ENCODE data around the gene CFDP1.

Gene CFDP1

DNA sequence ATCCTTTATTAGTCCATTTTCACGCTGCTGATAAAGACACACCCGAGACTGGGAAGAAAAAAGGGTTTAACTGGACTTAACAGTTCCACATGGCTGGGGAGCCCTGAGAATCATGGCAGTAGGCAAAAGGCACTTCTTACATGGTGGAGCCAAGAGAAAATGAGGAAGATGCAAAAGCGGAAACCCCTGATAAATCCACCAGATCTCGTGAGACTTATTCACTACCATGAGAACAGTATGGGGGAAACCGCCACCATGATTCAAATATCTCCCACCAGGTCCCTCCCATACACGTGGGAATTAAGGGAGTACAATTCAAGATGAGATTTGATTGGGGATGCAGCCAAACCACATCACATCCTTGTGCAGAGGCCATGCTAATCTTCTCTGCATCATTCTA, 146.9 kb downstream of the CFDP1 start:
- Histone ChIP-seq H3K4me3 (ENCODE audit: low read depth, low read length) (no peak overlapping the region), H3K36me3 (ENCODE audit: control insufficient read depth in 2 of 2, insufficient read depth in 1 of 2, low read length in 2 of 2) (peaks cover 0 to 10% of the 10 kb centered on the region in 2 experiments; a peak in 1 of 3 replicates), H3K27ac (ENCODE audit: extremely low read depth, low read depth, low read length) (no peak overlapping the region), H3K4me1 (ENCODE audit: control insufficient read depth, insufficient read depth, low read length) (no peaks in the 10 kb centered on the region), H3K9me3 (ENCODE audit: control insufficient read depth, insufficient read depth, low read depth, low read length) (no peaks in the 10 kb centered on the region)
- TF ChIP-seq ZNF248 (tag by site-specific recombination; IDR thresholded peaks at IDR 0.05) (no peak), ZNF433 (tag by site-specific recombination; IDR thresholded peaks at IDR 0.05; ENCODE audit: low read depth) (no peak), PRDM10 (tag by site-specific recombination; IDR thresholded peaks at IDR 0.05) (no peak), ELK4 (IDR thresholded peaks at IDR 0.05; ENCODE audit: borderline replicate concordance, low read depth, low read length) (no peak), PRDM6 (tag by site-specific recombination; IDR thresholded peaks at IDR 0.05) (no peak)
- ChIA-PET CTCF (interaction anchor here (0.6 kb wide), 1 partner anchor 74 kb away, joined by 3 read pairs; no protein-coding TSS in a partner anchor), POLR2A (no interaction called here)

DNA sequence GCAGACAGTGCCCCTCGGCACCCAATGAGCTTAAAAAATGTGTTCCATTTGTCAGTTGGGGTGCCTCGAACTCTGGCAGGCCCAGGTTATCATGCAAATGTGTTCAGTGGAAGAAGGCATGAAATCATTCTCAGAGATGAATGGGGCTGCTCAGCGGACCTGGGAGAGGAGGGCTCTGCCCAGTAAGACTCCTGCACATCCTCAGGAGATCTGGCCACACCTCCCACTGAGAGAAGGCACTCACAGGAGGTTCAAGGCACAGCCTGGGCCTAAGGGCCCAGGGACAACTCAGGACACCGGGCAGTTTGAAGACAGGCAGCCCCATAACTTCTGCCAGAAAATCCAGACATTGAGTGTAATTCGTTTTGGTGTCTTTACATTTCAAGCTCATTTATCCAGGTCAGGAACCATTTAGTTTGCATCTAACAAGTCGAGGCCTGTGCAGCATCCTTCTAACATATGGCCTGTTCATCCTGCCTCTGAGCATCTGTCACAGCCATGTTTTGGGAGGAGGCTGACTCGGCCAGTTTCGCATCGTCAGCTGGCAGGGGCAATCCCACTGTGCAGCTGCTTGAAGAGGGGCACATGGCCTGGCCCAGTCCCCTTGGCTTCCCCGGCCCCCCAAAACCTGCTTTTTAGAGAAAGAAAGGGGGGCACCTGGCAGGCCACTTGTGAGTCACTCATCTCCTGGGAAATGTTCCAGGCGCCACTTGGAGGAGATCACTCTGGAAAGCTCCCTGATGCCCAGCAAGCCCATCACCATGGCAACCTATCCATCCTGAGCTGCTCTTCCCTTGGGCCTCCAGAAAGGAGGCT, 150.6 kb downstream of the CFDP1 start:
- Histone ChIP-seq H3K36me3 (ENCODE audit: control insufficient read depth in 2 of 2, insufficient read depth in 1 of 2, low read length in 2 of 2) (no peaks in the 10 kb centered on the region), H3K9me3 (ENCODE audit: control insufficient read depth, insufficient read depth, low read depth, low read length) (no peaks in the 10 kb centered on the region), H3K4me1 (ENCODE audit: control insufficient read depth, insufficient read depth, low read length) (no peaks in the 10 kb centered on the region), H3K4me3 (ENCODE audit: low read depth, low read length) (no peak overlapping the region), H3K27ac (ENCODE audit: extremely low read depth, low read depth, low read length) (no peak overlapping the region)
- CTCF ChIA-PET, result interaction anchor here (1.0 to 1.6 kb wide), 2 partner anchors 38 to 96 kb away, joined by 3 to 5 read pairs; no protein-coding TSS in a partner anchor
- POLR2A ChIA-PET, result no interaction called here
- TF ChIP-seq BCL11A (tag by site-specific recombination; IDR thresholded peaks at IDR 0.05; ENCODE audit: low read depth) (no peak), SETDB1 (IDR thresholded peaks at IDR 0.05; ENCODE audit: insufficient read length, low read length) (no peak), ZNF354C (tag by site-specific recombination; IDR thresholded peaks at IDR 0.05; ENCODE audit: borderline replicate concordance, low read depth) (no peak), YY2 (tag by site-specific recombination; IDR thresholded peaks at IDR 0.05) (no peak), ZNF132 (tag by site-specific recombination; IDR thresholded peaks at IDR 0.05; ENCODE audit: borderline replicate concordance) (no peak), TRIM28 (IDR thresholded peaks at IDR 0.05; ENCODE audit: borderline replicate concordance, low read length) (no peak), ZNF837 (tag by site-specific recombination; IDR thresholded peaks at IDR 0.05) (no peak), SP2 (tag by site-specific recombination; IDR thresholded peaks at IDR 0.05) (no peak), MEIS1 (CRISPR knock-in tag; IDR thresholded peaks at IDR 0.05; ENCODE audit: borderline replicate concordance) (no peak), BCL11B (tag by site-specific recombination; IDR thresholded peaks at IDR 0.05; ENCODE audit: low read depth) (no peak), ZNF843 (tag by site-specific recombination; IDR thresholded peaks at IDR 0.05) (no peak), ZNF366 (tag by site-specific recombination; conservative IDR thresholded peaks at IDR 0.05) (no peak)
- TF ChIP-seq, protein P1, sequence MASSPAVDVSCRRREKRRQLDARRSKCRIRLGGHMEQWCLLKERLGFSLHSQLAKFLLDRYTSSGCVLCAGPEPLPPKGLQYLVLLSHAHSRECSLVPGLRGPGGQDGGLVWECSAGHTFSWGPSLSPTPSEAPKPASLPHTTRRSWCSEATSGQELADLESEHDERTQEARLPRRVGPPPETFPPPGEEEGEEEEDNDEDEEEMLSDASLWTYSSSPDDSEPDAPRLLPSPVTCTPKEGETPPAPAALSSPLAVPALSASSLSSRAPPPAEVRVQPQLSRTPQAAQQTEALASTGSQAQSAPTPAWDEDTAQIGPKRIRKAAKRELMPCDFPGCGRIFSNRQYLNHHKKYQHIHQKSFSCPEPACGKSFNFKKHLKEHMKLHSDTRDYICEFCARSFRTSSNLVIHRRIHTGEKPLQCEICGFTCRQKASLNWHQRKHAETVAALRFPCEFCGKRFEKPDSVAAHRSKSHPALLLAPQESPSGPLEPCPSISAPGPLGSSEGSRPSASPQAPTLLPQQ (tag by site-specific recombination; IDR thresholded peaks at IDR 0.05), result no peak
- TF ChIP-seq, protein P2, sequence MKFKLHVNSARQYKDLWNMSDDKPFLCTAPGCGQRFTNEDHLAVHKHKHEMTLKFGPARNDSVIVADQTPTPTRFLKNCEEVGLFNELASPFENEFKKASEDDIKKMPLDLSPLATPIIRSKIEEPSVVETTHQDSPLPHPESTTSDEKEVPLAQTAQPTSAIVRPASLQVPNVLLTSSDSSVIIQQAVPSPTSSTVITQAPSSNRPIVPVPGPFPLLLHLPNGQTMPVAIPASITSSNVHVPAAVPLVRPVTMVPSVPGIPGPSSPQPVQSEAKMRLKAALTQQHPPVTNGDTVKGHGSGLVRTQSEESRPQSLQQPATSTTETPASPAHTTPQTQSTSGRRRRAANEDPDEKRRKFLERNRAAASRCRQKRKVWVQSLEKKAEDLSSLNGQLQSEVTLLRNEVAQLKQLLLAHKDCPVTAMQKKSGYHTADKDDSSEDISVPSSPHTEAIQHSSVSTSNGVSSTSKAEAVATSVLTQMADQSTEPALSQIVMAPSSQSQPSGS (tag by site-specific recombination; IDR thresholded peaks at IDR 0.05; ENCODE audit: low read depth), result no peak
- TF ChIP-seq, protein P3, sequence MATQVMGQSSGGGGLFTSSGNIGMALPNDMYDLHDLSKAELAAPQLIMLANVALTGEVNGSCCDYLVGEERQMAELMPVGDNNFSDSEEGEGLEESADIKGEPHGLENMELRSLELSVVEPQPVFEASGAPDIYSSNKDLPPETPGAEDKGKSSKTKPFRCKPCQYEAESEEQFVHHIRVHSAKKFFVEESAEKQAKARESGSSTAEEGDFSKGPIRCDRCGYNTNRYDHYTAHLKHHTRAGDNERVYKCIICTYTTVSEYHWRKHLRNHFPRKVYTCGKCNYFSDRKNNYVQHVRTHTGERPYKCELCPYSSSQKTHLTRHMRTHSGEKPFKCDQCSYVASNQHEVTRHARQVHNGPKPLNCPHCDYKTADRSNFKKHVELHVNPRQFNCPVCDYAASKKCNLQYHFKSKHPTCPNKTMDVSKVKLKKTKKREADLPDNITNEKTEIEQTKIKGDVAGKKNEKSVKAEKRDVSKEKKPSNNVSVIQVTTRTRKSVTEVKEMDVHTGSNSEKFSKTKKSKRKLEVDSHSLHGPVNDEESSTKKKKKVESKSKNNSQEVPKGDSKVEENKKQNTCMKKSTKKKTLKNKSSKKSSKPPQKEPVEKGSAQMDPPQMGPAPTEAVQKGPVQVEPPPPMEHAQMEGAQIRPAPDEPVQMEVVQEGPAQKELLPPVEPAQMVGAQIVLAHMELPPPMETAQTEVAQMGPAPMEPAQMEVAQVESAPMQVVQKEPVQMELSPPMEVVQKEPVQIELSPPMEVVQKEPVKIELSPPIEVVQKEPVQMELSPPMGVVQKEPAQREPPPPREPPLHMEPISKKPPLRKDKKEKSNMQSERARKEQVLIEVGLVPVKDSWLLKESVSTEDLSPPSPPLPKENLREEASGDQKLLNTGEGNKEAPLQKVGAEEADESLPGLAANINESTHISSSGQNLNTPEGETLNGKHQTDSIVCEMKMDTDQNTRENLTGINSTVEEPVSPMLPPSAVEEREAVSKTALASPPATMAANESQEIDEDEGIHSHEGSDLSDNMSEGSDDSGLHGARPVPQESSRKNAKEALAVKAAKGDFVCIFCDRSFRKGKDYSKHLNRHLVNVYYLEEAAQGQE (tag by site-specific recombination; IDR thresholded peaks at IDR 0.05), result no peak
